SU-DHL-6 (cell line): Measurements from ENCODE around the gene BTBD16.

Source experiments
- H2AFZ ChIP-seq: fragments of 200-600 bp; sonication (generic); 2 replicates; pipeline ENCODE4 v1.6.1; 2014; ENCODE audit warnings: low read depth, mild to moderate bottlenecking, moderate library complexity, mixed read lengths, antibody characterized with exemption, low read length; ENCODE audit not compliant: severe bottlenecking
- H3F3A ChIP-seq: fragments of 200-600 bp; shearing (Covaris generic); 2 replicates; pipeline ENCODE4 v1.6.0; 2016; ENCODE audit warnings: antibody characterized with exemption, mild to moderate bottlenecking; ENCODE audit not compliant: insufficient read depth
- H3K27ac ChIP-seq: fragments of 200-600 bp; sonication (generic); 2 replicates; pipeline ENCODE4 v1.5.1; 2016; ENCODE audit warnings: low read depth, mild to moderate bottlenecking, low read length, moderate library complexity, mixed read lengths
- H3K27me3 ChIP-seq: fragments of 200-600 bp; sonication (generic), shearing (Covaris generic); 2 replicates; pipeline ENCODE4 v1.6.0; 2014; ENCODE audit warnings: mild to moderate bottlenecking, low read length
- H3K36me3 ChIP-seq: fragments of 200-600 bp; sonication (generic); 2 replicates; pipeline ENCODE4 v1.6.1; 2014; ENCODE audit warnings: mild to moderate bottlenecking, low read length, mixed read lengths
- H3K4me2 ChIP-seq: fragments of 300-600, 200-600 bp; shearing (Covaris generic), sonication (generic); 2 replicates; pipeline ENCODE4 v1.6.0; 2014; ENCODE audit warnings: low read length, low read depth, mild to moderate bottlenecking; ENCODE audit not compliant: poor library complexity, severe bottlenecking
- H3K4me3 ChIP-seq: fragments of 200-600 bp; sonication (generic); 2 replicates; pipeline ENCODE4 v1.5.1; 2014; ENCODE audit warnings: antibody characterized with exemption, low read length, mild to moderate bottlenecking, mixed read lengths; ENCODE audit not compliant: insufficient read depth, poor library complexity, severe bottlenecking
- H3K79me2 ChIP-seq: fragments of 200-600 bp; sonication (generic); 2 replicates; pipeline ENCODE4 v1.6.1; 2014; ENCODE audit warnings: mild to moderate bottlenecking, low read length, moderate library complexity; ENCODE audit not compliant: insufficient read depth
- H3K9ac ChIP-seq: fragments of 200-600 bp; sonication (generic); 2 replicates; pipeline ENCODE4 v1.7.0; 2014; ENCODE audit warnings: mild to moderate bottlenecking, low read length
- H3K9me2 ChIP-seq: fragments of 200-600 bp; sonication (generic); replicated peaks from 2 replicates; pipeline ENCODE4 v1.6.1; 2014; ENCODE audit warnings: low read length; ENCODE audit not compliant: insufficient read depth
- H3K9me3 ChIP-seq: fragments of 200-600 bp; sonication (generic); 2 replicates; pipeline ENCODE4 v1.6.1; 2014; ENCODE audit warnings: low read length, mixed read lengths; ENCODE audit not compliant: insufficient read depth
- H4K20me1 ChIP-seq: fragments of 200-600 bp; sonication (generic); 2 replicates; pipeline ENCODE4 v1.6.1; 2014; ENCODE audit warnings: low read depth, mild to moderate bottlenecking, antibody characterized with exemption, low read length, moderate library complexity, mixed read lengths
- EZH2phosphoT487 ChIP-seq: fragments of 200-600 bp; sonication (generic), shearing (Covaris generic); conservative IDR thresholded peaks from 2 replicates; pipeline ENCODE4 v1.6.1; 2018; ENCODE audit warnings: mild to moderate bottlenecking, antibody characterized with exemption, low read length, moderate library complexity, mixed read lengths
- TF ChIP-seq, protein P1 (sequence below): fragments of 200-600 bp; sonication (generic); IDR thresholded peaks from one replicate; pipeline ENCODE4 v1.5.1; 2017; ENCODE audit warnings: antibody characterized with exemption, mild to moderate bottlenecking, low read length, moderate library complexity; ENCODE audit not compliant: insufficient read depth, poor library complexity, severe bottlenecking

BTBD16 gene

DNA sequence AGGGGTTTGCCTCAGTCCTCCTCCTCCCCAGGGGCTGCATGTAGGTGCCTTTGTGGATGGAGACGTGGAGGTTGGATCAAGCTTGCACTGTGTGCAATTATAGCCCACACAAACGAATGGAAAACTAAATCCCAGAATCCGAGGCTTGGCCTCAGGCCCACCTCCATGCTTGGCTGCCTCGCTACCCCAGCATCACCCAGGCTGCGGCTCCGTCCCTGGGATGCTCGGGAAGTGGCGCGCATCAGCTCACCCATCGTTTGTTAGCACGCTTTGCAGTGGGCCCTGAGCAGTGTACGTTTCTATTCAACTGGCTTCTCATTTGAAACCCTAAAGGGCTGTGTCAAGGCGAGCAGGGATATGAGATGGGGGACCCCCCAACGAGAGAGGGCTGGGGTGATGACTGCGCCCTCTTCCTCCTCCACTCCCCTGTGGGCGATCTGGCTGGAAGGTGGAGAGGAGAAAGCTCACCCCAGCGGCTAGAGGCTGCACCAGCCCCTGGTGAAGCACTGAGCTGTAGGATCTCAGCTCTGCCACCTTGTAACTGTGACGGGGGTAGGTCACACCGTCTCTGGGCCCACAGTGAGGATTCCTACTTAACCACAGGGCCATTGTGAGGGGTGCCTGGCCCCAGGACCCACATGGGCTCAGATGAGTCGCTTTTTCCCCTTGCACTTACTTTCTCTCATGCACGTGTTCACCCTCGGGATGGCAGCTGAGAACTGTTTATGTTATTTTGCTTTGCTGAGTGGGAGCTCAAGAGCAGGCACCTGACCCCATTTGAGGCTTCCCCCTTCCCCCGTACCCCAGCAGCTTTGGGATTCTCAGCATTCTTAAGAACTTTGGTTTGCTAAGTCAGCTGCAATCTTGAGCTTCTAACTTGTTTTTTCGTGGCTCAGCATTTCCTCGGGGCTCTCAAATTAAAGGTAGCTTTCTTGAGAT is 12.7 kb upstream of the BTBD16 start:
- Histone ChIP-seq H2AFZ (no peak overlapping the region), H3K9me2 (no peaks in the 10 kb centered on the region), H3K9ac (no peak overlapping the region), H4K20me1 (no peaks in the 10 kb centered on the region), H3K27me3 (no peaks in the 10 kb centered on the region), H3K9me3 (0 out of 2 replicates have a peak, but pooled peaks cover 5% of the 10 kb centered on the region), H3K4me3 (no peak overlapping the region), H3F3A (no peaks in the 10 kb centered on the region), H3K36me3 (no peaks in the 10 kb centered on the region), H3K79me2 (no peaks in the 10 kb centered on the region), H3K27ac (no peak overlapping the region), H3K4me2 (no peak overlapping the region)
- TF ChIP-seq EZH2phosphoT487, result no peak
- TF ChIP-seq, protein P1, sequence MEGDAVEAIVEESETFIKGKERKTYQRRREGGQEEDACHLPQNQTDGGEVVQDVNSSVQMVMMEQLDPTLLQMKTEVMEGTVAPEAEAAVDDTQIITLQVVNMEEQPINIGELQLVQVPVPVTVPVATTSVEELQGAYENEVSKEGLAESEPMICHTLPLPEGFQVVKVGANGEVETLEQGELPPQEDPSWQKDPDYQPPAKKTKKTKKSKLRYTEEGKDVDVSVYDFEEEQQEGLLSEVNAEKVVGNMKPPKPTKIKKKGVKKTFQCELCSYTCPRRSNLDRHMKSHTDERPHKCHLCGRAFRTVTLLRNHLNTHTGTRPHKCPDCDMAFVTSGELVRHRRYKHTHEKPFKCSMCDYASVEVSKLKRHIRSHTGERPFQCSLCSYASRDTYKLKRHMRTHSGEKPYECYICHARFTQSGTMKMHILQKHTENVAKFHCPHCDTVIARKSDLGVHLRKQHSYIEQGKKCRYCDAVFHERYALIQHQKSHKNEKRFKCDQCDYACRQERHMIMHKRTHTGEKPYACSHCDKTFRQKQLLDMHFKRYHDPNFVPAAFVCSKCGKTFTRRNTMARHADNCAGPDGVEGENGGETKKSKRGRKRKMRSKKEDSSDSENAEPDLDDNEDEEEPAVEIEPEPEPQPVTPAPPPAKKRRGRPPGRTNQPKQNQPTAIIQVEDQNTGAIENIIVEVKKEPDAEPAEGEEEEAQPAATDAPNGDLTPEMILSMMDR, result no peak

DNA sequence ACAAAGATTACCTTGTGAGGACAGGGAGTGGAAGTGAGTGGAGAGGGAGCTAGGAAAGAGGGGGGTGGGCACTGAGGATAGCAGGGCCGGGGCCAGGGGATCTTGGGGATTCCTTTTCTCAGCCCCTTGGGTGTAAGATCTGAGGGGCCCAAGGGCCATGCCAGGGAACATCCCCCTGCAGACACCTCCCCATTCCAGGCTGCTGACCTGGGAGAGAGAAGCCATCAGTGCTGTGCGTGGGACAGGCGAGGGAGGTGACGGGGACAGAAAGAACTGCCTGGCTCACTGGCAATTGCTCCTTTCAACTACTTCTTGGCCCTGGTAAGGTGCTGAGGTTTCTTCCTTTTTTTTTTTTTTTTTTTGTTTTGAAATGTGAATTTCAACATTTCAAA is 12.0 kb upstream of the BTBD16 start:
- Histone ChIP-seq H3K27me3 (no peaks in the 10 kb centered on the region), H3K27ac (no peak overlapping the region), H3K4me2 (no peak overlapping the region), H3K4me3 (no peak overlapping the region), H3K36me3 (no peaks in the 10 kb centered on the region), H3K9me3 (0 out of 2 replicates have a peak, but pooled peaks cover 5% of the 10 kb centered on the region), H3K79me2 (no peaks in the 10 kb centered on the region), H3K9ac (no peak overlapping the region), H3F3A (no peaks in the 10 kb centered on the region), H4K20me1 (no peaks in the 10 kb centered on the region), H3K9me2 (no peaks in the 10 kb centered on the region), H2AFZ (no peak overlapping the region)
- TF ChIP-seq EZH2phosphoT487, result no peak
- TF ChIP-seq, protein P1, result no peak

GRCh38 chr10:122261584-122261983 is 9.5 kb upstream of the BTBD16 start:
- H3K9me2 ChIP-seq, result no peaks in the 10 kb centered on the region
- H3K9ac ChIP-seq, result no peak overlapping the region
- no peaks in the 10 kb centered on the region for H3K36me3 ChIP-seq
- no peak overlapping the region for H3K4me2 ChIP-seq
- H3K79me2 ChIP-seq, result no peaks in the 10 kb centered on the region
- H4K20me1 ChIP-seq, result no peaks in the 10 kb centered on the region
- TF ChIP-seq EZH2phosphoT487, result no peak
- TF ChIP-seq, protein P1, result no peak
- H2AFZ ChIP-seq, result no peak overlapping the region
- H3K27me3 ChIP-seq, result no peaks in the 10 kb centered on the region
- H3K9me3 ChIP-seq, result 0 out of 2 replicates have a peak, but pooled peaks cover 5% of the 10 kb centered on the region
- no peak overlapping the region for H3K27ac ChIP-seq
- H3F3A ChIP-seq, result no peaks in the 10 kb centered on the region
- no peak overlapping the region for H3K4me3 ChIP-seq
